Kidney (tissue), 14 donors: ENCODE data around the gene TFE3. TPM values are rescaled to one million over a fixed set of nuclear protein-coding genes. Genes with fewer than 3 reads are reported as not detected.

ENCODE experiments used
- DNase-seq, 5 donors: peaks; one replicate each; pipeline ENCODE4 v3.0.0-alpha.2; 2013 to 2020
- FAIRE-seq: peaks from 2 replicates; lab custom pipeline; 2012; peaks lifted over from hg19 to GRCh38; lab: Jason Lieb, UNC
- H3K27ac ChIP-seq, 2 donors: one replicate each; pipeline ENCODE4 v1.7.0; 2013; ENCODE audit warnings: low read depth in 2 of 2, low read length in 2 of 2, inconsistent platforms in 1 of 2
- H3K27me3 ChIP-seq: one replicate; pipeline ENCODE4 v1.7.1; 2013; ENCODE audit warnings: low read length, inconsistent platforms; ENCODE audit not compliant: control insufficient read depth, insufficient read depth
- H3K36me3 ChIP-seq, 3 donors: one replicate each; pipeline versions ENCODE4 v1.7.0 to v1.7.1; 2013; ENCODE audit warnings: low read length in 3 of 3, control low read depth in 1 of 3, inconsistent platforms in 1 of 3; ENCODE audit not compliant: insufficient read depth in 3 of 3, control insufficient read depth in 2 of 3
- H3K4me1 ChIP-seq, 3 donors: one replicate each; pipeline versions ENCODE4 v1.7.0 to v1.7.1; 2013; ENCODE audit warnings: low read length in 3 of 3, inconsistent platforms in 1 of 3, low read depth in 1 of 3; ENCODE audit not compliant: control insufficient read depth in 2 of 3, insufficient read depth in 2 of 3
- H3K4me3 ChIP-seq, 3 donors: one replicate each; pipeline versions ENCODE4 v1.7.0 to v1.8.1; 2013; ENCODE audit warnings: low read length in 3 of 3, control low read depth in 1 of 3, inconsistent platforms in 1 of 3
- H3K9ac ChIP-seq, 3 donors: one replicate each; pipeline versions ENCODE4 v1.7.0 to v1.7.1; 2013; ENCODE audit warnings: low read length in 3 of 3, control low read depth in 1 of 3, inconsistent platforms in 1 of 3
- H3K9me3 ChIP-seq, 3 donors: one replicate each; pipeline versions ENCODE4 v1.7.0 to v1.7.1; 2013; ENCODE audit warnings: low read length in 3 of 3, control low read depth in 1 of 3, inconsistent platforms in 1 of 3; ENCODE audit not compliant: control insufficient read depth in 2 of 3, insufficient read depth in 1 of 3
- intact Hi-C: fragments of 100-400 bp; cut with DNase I; formaldehyde crosslinking; loops from one replicate; pipeline ENCODE4 v1.11.1; 2022
- polyA plus RNA-seq: library from polyadenylated mRNA; stranded (reverse); fragments of 350-450 nt; fragmentation: Illumina TruSeq; extraction: RNeasy Lipid Tissue Mini Kit (QIAGEN cat#74804); gene quantifications from one replicate; pipeline ENCODE4 v1.2.3, GENCODE V29; 2014; ENCODE audit warnings: low read depth, low replicate concordance; ENCODE audit not compliant: insufficient read depth
- total RNA-seq: library from RNA; stranded (reverse); fragmentation: NEBNext Ultra II Directional; extraction: Animal tissue kit (Norgen Biotek cat#: 25700); gene quantifications from one replicate; pipeline ENCODE4 v1.2.1, GENCODE V29; 2021
- TF ChIP-seq, protein P1 (sequence below): IDR thresholded peaks from 3 replicates; pipeline ENCODE4 v1.5.1; 2012; ENCODE audit warnings: mild to moderate bottlenecking, moderate library complexity, borderline replicate concordance; ENCODE audit not compliant: insufficient read depth; ENCODE audit errors: extremely low read depth
- donor health status: control.
- donor health status: control.
- donor health status: control.
- donor health status: control.
- donor health status: control.
- donor health status: DM: yes; HTN: yes; CAD: no.
- donor health status: Normal renal cell carcinoma (clear cell type).

The TFE3 gene
- total and polyA plus RNA-seq, 2 donors from 2014 or later = 32.8 to 47.3 TPM

DNA sequence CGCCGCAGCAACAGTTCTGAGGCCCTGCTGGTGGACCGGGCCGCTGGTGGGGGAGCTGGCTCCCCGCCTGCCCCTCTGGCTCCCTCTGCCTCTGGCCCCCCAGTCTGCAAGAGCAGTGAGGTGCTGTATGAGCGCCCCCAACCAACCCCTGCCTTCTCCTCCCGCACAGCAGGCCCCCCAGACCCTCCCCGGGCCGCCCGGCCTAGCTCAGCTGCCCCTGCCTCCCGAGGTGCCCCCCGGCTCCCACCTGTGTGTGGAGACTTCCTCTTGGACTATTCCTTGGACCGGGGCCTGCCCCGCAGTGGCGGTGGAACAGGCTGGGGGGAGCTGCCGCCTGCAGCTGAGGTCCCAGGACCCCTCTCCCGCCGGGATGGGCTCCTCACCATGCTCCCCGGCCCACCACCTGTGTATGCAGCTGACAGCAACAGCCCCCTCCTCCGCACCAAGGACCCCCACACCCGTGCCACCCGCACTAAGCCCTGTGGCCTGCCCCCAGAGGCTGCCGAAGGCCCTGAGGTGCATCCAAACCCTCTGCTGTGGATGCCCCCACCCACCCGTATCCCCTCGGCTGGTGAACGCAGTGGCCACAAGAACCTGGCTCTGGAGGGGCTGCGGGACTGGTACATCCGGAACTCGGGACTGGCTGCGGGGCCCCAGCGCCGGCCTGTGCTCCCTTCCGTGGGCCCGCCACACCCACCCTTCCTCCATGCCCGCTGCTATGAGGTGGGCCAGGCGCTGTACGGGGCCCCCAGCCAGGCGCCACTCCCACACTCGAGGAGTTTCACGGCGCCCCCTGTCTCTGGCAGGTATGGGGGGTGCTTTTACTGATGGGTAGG lies 24.3 kb upstream of the TFE3 start:
- intact Hi-C loops = no loop called here
- H3K36me3 ChIP-seq = no peaks in the 10 kb centered on the region
- H3K4me1 ChIP-seq = no peaks in the 10 kb centered on the region
- TF ChIP-seq, protein P1, sequence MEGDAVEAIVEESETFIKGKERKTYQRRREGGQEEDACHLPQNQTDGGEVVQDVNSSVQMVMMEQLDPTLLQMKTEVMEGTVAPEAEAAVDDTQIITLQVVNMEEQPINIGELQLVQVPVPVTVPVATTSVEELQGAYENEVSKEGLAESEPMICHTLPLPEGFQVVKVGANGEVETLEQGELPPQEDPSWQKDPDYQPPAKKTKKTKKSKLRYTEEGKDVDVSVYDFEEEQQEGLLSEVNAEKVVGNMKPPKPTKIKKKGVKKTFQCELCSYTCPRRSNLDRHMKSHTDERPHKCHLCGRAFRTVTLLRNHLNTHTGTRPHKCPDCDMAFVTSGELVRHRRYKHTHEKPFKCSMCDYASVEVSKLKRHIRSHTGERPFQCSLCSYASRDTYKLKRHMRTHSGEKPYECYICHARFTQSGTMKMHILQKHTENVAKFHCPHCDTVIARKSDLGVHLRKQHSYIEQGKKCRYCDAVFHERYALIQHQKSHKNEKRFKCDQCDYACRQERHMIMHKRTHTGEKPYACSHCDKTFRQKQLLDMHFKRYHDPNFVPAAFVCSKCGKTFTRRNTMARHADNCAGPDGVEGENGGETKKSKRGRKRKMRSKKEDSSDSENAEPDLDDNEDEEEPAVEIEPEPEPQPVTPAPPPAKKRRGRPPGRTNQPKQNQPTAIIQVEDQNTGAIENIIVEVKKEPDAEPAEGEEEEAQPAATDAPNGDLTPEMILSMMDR = no peak
- no peak overlapping the region for H3K4me3 ChIP-seq
- no peaks in the 10 kb centered on the region for H3K27me3 ChIP-seq
- no peak overlapping the region for H3K27ac ChIP-seq
- no peak for FAIRE-seq
- peak in 2 of 5 donors; percentile 28 to 73 for DNase-seq
- H3K9me3 ChIP-seq = no peaks in the 10 kb centered on the region
- no peak overlapping the region for H3K9ac ChIP-seq

DNA sequence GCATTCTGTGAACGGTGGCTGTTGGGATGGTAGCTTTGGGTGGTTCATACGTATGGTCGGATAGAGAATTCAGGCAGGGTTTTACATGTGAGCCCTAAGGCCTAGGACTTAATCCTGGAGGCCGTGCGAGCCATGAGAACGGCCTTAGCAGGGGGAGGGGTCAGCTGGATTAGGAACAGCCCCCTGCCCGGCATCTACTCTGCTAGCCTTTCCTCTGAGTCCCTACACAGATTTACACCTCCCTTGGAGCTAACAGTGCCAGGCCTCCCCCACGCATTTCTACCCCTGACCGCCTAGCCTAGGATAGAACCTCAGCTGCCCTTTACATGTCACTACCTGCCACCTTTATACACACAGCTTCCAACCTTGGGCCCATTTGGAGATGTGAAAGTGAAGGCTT lies 23.5 kb upstream of the TFE3 start:
- H3K27ac ChIP-seq = no peak overlapping the region
- no peaks in the 10 kb centered on the region for H3K9me3 ChIP-seq
- no peak for DNase-seq
- H3K9ac ChIP-seq = no peak overlapping the region
- FAIRE-seq = no peak
- TF ChIP-seq, protein P1 = no peak
- intact Hi-C loops = no loop called here
- no peaks in the 10 kb centered on the region for H3K27me3 ChIP-seq
- H3K36me3 ChIP-seq = no peaks in the 10 kb centered on the region
- H3K4me1 ChIP-seq = no peaks in the 10 kb centered on the region
- no peak overlapping the region for H3K4me3 ChIP-seq

DNA sequence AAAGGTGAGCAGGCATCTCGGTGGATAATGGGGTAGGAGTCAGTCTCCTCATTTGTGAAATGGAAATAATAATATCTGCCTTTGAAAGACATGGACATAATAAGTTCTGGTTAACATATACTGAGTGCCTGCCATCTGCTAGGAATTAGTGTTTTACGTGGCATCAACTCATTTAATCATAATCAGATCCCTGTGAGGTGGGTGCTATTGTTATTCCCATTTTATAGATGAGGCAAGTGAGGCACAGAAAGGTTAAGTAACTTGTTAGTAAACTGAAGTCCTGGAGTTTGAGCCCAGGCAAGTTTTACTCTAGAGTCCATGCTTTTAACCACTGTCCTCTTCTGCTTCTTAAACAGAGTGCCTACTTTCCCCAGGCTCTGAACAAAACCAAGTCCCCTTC lies 23.1 kb upstream of the TFE3 start:
- Histone ChIP-seq H3K27me3 (no peaks in the 10 kb centered on the region), H3K4me3 (no peak overlapping the region), H3K36me3 (no peaks in the 10 kb centered on the region), H3K9ac (no peak overlapping the region), H3K4me1 (no peaks in the 10 kb centered on the region), H3K9me3 (no peaks in the 10 kb centered on the region), H3K27ac (no peak overlapping the region)
- TF ChIP-seq, protein P1 = no peak
- intact Hi-C loops = no loop called here
- DNase-seq (no peak), FAIRE-seq (no peak)
